Stimulated activated CD4-positive, alpha-beta T cell treated with anti-CD3 and anti-CD28 coated beads, Interleukin-12 subunit alpha, Interleukin-12 subunit beta, amount 100 ng/mL, for 4 hours (primary cell): ENCODE data around the gene HSD17B7.
"Not testable (repeated sequence)": the region's sequence is repeated elsewhere in the genome, so short reads cannot be mapped to it uniquely, and the experiment has no call there.

ENCODE experiments used
- DNase-seq: peaks from one replicate; pipeline ENCODE4 v3.0.0-alpha.2; 2020

HSD17B7 gene, protein sequence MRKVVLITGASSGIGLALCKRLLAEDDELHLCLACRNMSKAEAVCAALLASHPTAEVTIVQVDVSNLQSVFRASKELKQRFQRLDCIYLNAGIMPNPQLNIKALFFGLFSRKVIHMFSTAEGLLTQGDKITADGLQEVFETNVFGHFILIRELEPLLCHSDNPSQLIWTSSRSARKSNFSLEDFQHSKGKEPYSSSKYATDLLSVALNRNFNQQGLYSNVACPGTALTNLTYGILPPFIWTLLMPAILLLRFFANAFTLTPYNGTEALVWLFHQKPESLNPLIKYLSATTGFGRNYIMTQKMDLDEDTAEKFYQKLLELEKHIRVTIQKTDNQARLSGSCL

DNA sequence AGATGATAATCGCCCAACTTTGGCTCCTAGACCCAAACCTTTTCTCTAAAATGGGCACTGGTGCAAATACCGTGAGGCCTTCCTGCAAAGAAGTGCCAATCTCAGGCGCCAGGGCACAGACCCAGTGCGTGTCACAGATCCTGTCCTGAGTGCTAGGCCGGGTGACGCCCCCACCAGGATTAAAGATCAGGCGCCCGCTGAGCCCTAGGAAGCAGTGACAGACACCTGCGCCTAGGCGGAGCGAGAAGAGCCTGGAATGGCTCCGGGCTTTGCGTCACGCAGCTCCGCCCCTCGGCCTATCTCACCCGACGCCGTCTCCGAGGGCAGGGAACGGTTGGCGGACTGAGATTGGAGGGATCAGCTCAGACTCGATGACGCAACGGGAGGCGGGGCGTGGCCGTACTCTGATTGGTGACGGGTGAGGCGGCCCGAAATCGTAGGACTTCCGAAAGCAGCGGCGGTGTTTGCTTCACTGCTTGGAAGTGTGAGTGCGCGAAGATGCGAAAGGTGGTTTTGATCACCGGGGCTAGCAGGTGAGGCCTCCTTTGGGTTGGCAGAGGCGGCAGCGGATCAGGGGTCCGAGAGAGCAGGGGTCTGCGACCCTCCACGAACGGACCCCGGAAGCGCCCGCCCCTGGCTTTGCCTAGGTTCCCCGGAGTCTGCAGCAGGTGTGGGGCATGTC, at the start of gene HSD17B7:
HSD17B7 (plus strand) TSS at position 400 of the 682 bp plus-strand sequence; CDS start at position 499, 99 bp downstream.
- peak; percentile 58 for DNase-seq

DNA sequence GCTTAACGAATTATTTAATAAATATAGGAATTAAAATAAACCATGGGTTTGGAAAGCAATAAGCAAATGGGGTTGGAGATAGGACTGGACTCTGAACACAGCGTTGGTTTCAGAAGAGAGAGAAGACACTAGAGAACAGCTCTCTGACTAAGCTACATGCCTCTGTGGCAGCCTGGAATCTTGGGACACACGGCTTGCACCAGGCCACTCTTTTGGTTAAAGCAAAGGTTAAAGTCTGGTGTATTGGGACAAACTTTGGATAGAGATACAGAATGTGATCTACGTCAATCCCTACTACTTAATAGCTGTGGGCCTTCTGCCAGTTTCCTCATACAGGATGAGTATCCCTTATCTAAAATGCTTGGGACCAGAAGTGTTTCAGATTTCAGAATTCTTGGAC, 49.7 kb upstream of the HSD17B7 start:
- DNase-seq, result no peak

DNA sequence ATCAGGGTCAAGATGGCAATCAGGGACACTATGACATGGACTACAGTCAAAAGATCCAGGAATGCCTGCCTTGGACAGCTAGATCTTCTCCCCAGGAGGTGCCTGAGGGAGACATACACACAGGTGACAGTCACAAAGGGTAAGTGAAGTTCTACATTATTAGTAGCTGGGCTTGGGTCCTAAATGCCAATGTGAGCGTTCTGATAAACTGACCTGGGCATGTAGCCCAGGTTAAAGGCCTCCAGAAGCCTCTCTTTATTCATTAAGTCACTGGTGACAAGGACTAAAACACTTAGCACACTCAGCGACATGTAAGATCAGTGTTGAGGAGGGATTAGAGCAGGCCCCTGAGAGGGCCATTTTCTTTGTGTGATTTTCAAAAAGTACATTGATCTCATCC, 48.9 kb upstream of the HSD17B7 start:
- DNase-seq, result no peak

DNA sequence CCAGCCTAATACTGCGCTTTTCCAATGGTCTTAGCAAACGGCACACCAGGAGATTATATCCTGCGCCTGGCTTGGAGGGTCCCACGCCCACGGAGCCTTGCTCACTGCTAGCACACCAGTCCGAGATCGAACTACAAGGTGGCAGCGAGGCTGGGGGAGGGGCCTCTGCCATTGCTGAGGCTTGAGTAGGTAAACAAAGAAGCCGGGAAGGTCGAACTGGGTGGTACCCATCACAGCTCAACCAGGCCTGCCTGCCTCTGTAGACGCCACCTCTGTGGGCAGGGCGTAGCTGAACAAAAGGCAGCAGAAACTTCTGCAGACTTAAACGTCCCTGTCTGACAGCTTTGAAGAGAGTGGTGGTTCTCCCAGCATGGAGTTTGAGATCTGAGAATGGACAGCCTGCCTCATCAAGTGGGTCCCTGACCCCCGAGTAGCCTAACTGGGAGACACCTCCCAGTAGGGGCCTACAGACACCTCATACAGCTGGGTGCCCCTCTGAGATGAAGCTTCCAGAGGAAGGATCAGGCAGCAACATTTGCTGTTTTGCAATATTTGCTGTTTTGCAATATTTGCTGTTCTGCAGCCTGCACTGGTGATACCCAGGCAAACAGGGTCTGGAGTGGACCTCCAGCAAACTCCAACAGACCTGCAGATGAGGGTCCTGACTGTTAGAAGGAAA, 44.1 kb upstream of the HSD17B7 start:
- DNase-seq, result not testable (repeated sequence)

DNA sequence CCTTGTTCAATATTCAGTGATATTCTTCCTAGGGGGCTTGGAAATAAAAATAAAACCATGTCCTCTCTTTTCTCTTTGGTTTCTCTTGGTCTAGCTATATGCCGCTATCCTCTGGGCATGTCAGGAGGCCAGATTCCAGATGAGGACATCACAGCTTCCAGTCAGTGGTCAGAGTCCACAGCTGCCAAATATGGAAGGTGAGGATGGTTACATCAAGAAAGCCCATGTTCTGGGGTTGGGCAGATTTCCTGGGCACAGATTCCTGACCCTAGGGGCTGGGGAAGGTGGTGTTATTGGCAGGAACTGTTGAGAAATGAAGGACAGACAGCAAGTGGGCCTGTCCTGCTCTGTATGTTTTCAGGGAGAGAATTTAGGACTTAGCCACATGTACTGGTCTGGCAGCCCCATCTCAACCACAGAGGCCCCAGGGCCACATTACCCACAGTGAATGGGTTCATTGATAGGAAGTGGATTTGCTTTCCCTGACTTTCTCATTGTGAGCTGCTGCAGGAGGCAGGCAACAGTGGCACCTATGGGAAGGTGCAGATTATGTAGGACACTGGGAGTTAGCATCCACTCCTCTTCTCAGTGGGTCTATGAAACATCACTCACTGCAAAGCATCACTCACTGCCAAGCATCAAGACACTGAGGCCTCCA, 37.4 kb upstream of the HSD17B7 start:
- no peak for DNase-seq

DNA sequence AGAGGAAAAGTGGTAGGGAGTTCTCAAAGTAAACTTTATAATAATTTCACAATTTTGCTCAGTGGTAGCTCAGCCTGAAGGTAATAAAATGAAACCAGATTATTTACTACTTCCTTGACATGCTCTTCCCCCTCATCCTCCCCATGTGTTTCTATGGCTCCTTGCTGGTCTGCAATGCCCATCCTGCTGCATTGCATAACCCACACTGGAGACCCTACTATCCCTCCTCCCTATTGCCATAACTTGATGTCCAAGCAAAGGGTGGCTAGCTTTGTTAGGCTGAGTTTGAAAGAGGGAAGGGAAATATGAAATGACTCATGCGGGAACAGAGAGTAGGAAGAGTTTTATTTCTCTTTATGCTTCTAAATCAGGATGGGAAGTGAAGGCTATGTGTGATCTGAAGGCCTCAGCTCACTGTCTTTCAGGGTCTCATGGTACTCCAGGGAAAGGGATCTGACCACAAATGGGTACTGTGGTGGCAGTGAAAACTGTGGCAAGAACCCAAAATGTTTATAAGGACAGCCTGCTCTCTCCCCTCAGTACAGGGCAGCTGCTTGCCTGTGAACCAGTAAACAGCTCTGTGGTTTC, 36.4 kb upstream of the HSD17B7 start:
- DNase-seq, result no peak

DNA sequence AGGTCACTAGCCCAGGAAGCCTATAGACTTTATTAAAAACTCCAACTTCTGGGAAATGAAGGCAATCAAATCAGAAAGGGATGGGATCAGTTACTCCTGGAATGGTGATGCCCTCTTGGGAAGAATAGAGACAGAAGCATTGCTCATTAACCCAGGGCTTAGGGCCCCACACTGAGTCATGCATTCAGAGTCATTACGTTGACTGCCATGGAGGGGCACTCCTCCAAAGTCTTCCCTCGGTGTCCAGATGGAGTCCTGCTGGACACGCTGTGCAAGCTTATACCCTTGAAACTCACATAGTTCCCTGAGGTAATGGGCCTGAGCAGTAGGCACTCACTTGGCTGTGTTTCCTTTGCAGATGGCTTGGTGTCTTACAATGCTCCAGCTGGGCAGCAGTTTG, 35.2 kb upstream of the HSD17B7 start:
- no peak for DNase-seq

DNA sequence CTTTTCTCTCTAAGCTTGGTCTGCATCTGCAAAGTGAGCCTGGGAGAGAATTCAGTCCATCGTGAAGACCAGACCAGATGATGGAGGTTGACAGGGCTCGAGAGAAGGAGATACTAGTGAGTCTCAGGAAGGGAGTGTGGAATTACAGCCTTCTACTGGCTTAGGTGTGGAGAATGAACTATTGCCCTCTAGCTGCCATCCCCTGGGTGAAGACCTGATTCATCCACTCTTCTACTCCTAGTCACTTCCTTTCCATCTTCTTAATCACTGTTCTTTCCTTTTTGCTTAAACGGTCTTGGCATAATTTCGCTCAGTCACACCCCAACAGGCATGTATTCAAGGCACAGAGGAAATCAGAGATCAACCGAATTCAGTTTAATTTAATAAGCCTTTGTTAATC, 34.0 kb upstream of the HSD17B7 start:
- no peak for DNase-seq

DNA sequence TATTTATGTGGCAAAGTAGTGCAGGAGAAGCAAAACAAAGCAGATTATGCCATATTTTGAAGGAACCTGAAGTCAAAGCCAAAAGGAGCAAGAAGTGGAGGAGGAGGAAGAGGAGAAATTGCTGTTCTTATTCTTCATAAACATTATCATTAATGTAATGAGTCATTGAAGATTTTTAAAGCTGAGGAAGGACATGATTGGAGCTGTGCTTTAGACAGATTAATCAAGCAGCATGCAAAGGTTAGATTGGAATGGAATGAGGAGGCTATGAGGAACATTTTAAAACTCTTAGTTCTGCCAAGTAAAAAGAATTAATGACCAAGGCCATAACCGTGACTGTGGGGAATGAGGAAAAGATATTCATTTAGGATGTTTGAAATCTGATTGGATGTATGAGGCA, 33.0 kb upstream of the HSD17B7 start:
- DNase-seq, result no peak

DNA sequence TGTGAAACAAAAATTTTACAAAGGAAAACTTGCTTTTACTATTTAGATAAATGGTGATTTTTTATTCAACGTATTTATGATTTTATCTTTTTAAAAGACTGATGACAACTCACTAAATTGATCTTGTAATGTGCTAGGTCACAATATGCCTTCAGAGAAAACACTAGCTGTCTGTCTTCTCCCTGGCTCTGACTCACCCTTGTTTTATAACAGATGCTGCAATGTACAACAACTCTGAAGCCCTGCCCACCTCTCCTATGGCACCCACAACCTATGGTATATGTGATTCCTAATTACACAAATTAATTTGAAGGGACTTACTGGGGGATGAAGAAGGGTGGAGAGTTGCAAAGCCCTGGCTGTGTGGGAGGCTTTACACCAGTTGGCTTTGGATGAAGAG, 24.7 kb upstream of the HSD17B7 start:
- no peak for DNase-seq

DNA sequence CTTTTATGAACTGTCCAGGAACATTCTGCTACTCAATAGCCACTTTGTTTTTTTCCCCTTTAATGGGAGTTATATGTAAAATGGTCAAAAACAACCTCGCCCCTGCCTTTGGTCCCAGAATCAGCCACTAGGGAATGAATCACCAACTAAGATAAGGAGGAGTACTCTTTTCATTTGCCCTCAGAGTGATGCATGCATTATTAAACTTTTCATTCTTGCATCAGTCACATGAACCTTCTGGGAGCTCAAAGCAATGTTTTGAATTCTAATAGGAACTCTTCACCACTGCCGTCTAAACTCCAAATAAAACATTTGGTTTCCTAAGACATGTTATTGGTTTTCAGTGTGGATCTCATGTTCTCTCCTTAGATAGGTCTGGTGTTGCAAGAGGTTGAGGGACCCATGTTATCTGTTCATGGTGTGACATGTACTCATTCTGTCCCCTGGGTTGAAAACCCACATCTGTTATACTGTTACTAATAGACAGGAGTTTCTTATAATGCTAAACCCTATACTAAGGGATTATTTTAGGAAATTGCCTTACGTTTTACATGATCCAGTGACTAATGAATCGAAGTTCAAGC, 17.8 kb upstream of the HSD17B7 start:
- no peak for DNase-seq

DNA sequence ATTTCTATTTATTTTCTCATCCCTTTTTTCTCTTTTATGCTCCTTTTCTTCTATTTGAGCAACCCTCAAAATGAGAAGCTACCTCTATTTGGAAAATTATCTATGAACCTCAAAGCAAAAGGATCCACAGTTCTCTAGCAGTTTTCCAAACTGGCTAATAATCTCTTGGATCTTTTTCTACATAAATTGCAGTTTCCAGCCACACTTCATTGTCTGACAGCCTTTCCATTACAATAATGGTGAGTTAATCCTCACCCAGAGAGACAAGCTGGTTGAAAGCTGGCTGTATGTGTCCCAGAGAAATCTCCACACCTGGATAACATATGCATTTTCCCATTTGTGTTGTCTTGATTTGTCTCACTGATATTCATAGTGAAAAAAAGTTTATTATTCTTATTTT, 16.5 kb upstream of the HSD17B7 start:
- no peak for DNase-seq

DNA sequence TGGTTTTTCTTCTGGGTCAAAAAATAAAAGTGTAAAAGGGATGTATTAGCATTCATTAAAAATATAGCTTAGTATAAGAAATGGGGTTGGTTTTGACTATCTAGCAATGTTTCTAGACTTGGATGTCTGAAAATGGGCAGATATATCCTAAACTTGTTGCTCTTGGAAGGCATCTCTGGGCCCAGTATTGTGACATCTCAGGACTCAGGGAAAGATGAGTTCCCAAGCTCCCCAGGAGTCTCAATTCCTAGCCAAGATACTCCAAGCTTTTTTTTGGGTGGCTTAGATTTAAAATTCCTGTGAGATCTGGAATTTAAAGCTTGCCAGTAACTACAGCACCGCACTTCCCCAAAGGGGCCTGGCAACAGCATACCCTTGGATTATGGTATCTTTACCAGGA, 11.5 kb upstream of the HSD17B7 start:
- no peak for DNase-seq

DNA sequence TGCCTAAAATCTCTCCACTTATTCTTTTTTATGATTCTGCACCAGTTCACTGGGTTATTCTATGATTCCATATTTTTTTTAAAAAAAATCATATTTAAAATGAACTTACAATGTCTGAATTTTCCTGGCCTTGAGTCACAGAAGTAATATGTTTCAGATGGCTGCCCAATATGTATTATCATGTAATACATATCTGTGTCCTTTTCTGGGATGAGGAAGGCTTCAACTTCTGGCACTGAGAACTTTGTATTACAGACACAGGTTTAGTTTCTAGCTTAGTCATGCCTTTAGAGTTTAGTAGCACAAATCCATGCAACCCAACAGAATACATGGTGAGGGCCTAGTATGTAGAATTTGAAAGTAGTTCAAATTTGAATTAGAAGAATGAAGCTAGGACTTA, 7.8 kb upstream of the HSD17B7 start:
- DNase-seq, result no peak

DNA sequence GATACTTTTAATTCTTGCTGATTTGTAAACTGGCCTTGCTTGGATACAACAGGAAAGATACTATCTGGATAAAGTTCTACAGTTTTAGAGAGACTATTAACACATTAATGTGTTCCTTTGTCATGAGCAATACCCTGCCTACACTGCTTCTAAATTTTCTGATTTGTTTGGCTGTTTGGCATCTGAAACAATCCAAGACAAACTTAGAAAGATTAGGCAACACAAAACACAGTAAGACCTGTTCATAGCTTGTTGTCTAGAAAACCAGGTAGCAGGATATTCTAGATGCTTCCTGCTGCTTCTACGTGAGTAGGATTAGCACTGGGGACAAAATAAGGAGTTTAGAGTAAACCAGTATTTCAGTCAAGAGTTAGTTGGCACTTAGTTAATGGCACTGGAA, 5.6 kb upstream of the HSD17B7 start:
- not testable (repeated sequence) for DNase-seq

DNA sequence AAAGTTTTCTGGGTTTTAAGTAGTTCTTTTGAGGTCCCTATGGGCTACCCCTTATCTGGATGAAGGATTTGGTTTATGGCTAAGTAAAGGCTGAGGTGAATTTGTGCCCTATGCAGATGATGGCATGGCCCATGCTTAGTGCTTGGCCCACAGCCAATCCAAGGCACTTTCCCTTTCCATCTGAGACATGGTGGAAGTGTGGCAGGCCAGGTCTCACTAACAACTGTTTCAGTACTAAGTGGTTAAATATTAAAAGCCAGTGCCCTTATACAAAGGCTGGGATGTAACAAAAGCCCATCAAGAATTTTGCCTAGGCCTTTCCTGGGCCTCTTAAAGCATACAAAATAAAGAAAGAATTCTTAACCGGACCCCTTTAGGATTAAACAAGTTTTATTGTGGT, 1.7 kb upstream of the HSD17B7 start:
- DNase-seq, result not testable (repeated sequence)

DNA sequence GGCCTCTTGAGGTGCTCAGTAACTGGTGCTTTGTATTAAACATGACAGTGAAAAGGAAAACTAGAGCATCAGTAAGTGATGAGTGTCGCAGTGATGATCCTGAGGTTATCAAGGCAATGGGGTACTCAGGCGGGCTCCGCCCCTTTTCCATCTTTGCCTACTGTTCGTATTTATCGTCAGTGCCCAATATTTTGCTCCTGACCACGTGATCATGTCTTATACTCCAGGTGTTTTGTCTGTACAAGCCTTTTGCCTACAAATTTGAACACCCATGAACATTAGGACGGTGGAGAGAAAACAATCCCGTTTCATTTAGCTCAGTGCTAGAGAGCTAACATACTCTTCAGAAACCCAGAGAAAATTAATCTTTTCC, 469 bp downstream of the HSD17B7 start:
- not testable (repeated sequence) for DNase-seq

DNA sequence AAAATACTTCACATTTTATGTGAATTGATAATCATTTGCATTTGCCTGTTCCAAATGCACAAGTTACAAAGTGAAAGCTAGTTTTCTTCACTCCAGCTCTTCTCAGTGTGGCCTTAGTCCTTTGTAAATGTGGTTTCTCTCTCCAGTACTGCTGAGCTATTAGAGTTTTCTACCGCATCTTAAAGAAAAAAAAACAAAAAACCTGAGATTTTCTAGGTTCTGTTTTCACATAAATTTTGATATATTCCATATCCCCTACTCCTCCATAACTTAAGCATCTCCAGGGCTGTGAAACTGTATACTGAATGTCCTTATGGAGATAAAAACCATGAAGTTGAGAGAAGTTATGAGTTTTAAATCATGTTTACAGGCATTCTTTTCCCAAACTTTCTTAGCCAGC, 3.8 kb downstream of the HSD17B7 start:
- not testable (repeated sequence) for DNase-seq

DNA sequence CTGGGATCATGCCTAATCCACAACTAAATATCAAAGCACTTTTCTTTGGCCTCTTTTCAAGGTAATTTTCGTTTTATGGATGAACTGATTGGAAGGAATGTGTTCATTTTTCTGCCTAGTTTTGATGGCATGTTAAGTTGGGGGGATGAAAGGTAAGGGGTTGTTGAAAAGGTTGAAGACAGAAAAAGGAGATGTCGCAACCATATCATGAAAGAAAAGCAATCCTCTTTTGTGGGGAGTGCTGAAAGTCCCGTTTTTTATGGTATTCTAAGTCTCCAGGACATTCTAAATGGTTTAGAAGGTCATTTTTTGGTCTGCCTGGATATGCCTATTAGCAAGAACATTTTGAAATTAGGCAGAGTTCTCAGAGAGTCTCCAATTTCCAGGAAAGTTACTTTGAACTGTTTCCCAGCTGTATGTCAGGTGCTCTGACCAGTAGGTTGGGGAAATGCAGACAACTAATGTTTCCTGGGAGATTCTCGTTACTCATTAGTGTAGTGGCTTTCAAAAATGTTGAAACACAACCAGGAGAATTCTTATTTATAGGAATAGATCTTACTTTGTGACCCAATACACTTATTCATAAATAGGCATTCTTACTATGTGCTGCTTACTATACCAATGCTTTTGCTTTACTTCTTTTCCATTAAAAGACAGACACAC, 6.2 kb downstream of the HSD17B7 start:
- DNase-seq, result not testable (repeated sequence)

DNA sequence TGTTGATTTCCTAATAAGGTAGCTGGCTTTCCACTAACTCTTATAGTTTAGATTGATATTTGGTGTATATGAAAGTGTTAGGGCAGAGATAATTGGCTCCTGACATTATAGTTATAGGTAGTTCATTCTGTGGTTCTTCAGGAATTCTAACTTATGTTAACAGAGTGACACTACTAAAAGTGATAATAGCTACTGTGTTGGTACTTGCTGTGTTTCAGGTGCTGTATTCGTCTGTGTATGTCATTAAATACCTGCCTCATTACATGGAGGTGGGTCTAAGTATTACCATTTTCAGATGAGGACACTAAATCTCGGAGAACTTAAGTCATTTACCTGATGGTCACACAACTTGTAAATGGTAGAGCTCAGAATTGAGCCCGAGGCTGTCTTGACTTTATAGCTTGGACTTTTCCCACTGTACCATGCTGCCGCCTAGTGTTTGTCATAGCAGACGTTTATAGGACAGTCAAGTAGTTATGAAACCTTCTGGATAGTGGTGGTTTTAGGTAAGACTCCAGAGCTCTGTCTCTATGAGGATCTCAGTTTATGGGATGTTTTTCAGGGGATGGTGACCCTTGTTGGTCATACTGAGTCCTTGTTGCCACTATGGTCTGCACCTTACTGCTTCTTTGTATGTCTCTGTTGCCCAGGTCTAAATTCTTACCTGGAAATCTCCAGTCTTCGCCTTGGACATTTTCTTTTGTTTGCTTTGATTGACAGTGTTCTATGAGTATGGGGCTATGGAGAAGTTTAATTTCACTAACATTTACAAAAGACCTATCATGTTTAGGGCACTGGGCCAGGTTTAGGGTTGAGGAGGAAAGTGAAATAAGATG, 9.7 kb downstream of the HSD17B7 start:
- DNase-seq, result not testable (repeated sequence)

DNA sequence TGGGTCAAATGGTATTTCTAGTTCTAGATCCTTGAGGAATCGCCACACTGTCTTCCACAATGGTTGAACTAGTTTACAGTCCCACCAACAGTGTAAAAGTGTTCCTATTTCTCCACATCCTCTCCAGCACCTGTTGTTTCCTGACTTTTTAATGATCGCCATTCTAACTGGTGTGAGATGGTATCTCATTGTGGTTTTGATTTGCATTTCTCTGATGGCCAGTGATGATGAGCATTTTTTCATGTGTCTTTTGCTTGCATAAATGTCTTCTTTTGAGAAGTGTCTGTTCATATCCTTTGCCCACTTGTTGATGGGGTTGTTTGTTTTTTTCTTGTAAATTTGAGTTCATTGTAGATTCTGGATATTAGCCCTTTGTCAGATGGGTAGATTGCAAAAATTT, 17.0 kb downstream of the HSD17B7 start:
- DNase-seq, result not testable (repeated sequence)
